ENCODE results near the gene NFATC1.

NFATC1 gene

GRCh38 chr18:79395761-79396404 is at the start of gene NFATC1:
Gene NFATC1, plus strand, starts transcription at chr18:79395930. Its CDS starts 295 bp downstream, at chr18:79396225.
- H3K9ac ChIP-seq (ENCODE audit: low read depth, low read length): no peak within 1 kb of the TSS
- H3K36me3 ChIP-seq (ENCODE audit: control insufficient read depth, insufficient read depth, low read length): no peaks in the 10 kb centered on the region
- H3K9me3 ChIP-seq (ENCODE audit: control insufficient read depth, insufficient read depth, low read length): no peaks in the 10 kb centered on the region
- no peaks in the 10 kb centered on the region for H3K4me1 ChIP-seq (ENCODE audit: control insufficient read depth, insufficient read depth, low read length)
- H3K4me3 ChIP-seq (ENCODE audit: low read depth, low read length): peak within 1 kb of the TSS; percentile 41
- peaks cover 61% of the 10 kb centered on the region for H3K27me3 ChIP-seq (ENCODE audit: control insufficient read depth, insufficient read depth, low read length)

DNA sequence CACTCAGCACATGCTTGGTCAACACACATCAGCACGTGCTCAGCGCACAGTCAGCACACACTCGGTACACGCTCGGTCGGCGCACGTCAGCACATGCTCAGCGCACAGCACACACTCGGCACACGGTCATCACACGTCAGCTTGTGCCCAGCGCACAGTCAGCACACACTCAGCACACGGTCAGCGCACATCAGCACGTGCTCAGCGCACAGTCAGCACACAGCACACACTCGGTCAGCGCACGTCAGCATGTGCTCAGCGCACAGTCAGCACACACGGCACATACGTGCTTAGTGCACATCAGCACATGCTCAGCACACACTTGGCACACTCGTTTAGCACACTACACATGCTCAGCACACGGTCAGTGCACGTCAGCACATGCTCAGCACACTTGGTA is 49.7 kb upstream of the NFATC1 start:
- H3K4me1 ChIP-seq (ENCODE audit: control insufficient read depth, insufficient read depth, low read length): no peaks in the 10 kb centered on the region

GRCh38 chr18:79348066-79348465 is 47.7 kb upstream of the NFATC1 start:
- peaks cover 23% of the 10 kb centered on the region for H3K36me3 ChIP-seq (ENCODE audit: control insufficient read depth, insufficient read depth, low read length)
- no peaks in the 10 kb centered on the region for H3K4me1 ChIP-seq (ENCODE audit: control insufficient read depth, insufficient read depth, low read length)
- H3K9ac ChIP-seq (ENCODE audit: low read depth, low read length): no peak overlapping the region
- H3K4me3 ChIP-seq (ENCODE audit: low read depth, low read length): no peak overlapping the region
- no peaks in the 10 kb centered on the region for H3K27me3 ChIP-seq (ENCODE audit: control insufficient read depth, insufficient read depth, low read length)
- no peaks in the 10 kb centered on the region for H3K9me3 ChIP-seq (ENCODE audit: control insufficient read depth, insufficient read depth, low read length)

More for the DNA sequence above, 49.7 kb upstream of the NFATC1 start:
- Histone ChIP-seq H3K27me3 (ENCODE audit: control insufficient read depth, insufficient read depth, low read length) (no peaks in the 10 kb centered on the region), H3K9me3 (ENCODE audit: control insufficient read depth, insufficient read depth, low read length) (no peaks in the 10 kb centered on the region), H3K9ac (ENCODE audit: low read depth, low read length) (no peak overlapping the region), H3K36me3 (ENCODE audit: control insufficient read depth, insufficient read depth, low read length) (peaks cover 23% of the 10 kb centered on the region), H3K4me3 (ENCODE audit: low read depth, low read length) (no peak overlapping the region)

GRCh38 chr18:79352432-79352831 is 43.3 kb upstream of the NFATC1 start:
- no peaks in the 10 kb centered on the region for H3K9me3 ChIP-seq (ENCODE audit: control insufficient read depth, insufficient read depth, low read length)
- no peak overlapping the region for H3K9ac ChIP-seq (ENCODE audit: low read depth, low read length)
- peaks cover 2% of the 10 kb centered on the region for H3K36me3 ChIP-seq (ENCODE audit: control insufficient read depth, insufficient read depth, low read length)
- H3K27me3 ChIP-seq (ENCODE audit: control insufficient read depth, insufficient read depth, low read length): no peaks in the 10 kb centered on the region
- no peak overlapping the region for H3K4me3 ChIP-seq (ENCODE audit: low read depth, low read length)
- no peaks in the 10 kb centered on the region for H3K4me1 ChIP-seq (ENCODE audit: control insufficient read depth, insufficient read depth, low read length)

GRCh38 chr18:79353267-79353666 is 42.5 kb upstream of the NFATC1 start:
- no peaks in the 10 kb centered on the region for H3K4me1 ChIP-seq (ENCODE audit: control insufficient read depth, insufficient read depth, low read length)
- no peaks in the 10 kb centered on the region for H3K27me3 ChIP-seq (ENCODE audit: control insufficient read depth, insufficient read depth, low read length)
- no peak overlapping the region for H3K9ac ChIP-seq (ENCODE audit: low read depth, low read length)
- no peak overlapping the region for H3K4me3 ChIP-seq (ENCODE audit: low read depth, low read length)
- H3K36me3 ChIP-seq (ENCODE audit: control insufficient read depth, insufficient read depth, low read length): no peaks in the 10 kb centered on the region
- no peaks in the 10 kb centered on the region for H3K9me3 ChIP-seq (ENCODE audit: control insufficient read depth, insufficient read depth, low read length)

- Histone ChIP-seq H3K27me3 (ENCODE audit: control insufficient read depth, insufficient read depth, low read length) (no peaks in the 10 kb centered on the region), H3K9me3 (ENCODE audit: control insufficient read depth, insufficient read depth, low read length) (no peaks in the 10 kb centered on the region), H3K9ac (ENCODE audit: low read depth, low read length) (no peak overlapping the region), H3K4me1 (ENCODE audit: control insufficient read depth, insufficient read depth, low read length) (no peaks in the 10 kb centered on the region), H3K4me3 (ENCODE audit: low read depth, low read length) (no peak overlapping the region), H3K36me3 (ENCODE audit: control insufficient read depth, insufficient read depth, low read length) (no peaks in the 10 kb centered on the region)
Measured at GRCh38 chr18:79354350-79354749, 41.4 kb upstream of the NFATC1 start.

GRCh38 chr18:79355433-79356335 is 40.0 kb upstream of the NFATC1 start:
- Histone ChIP-seq H3K27me3 (ENCODE audit: control insufficient read depth, insufficient read depth, low read length) (no peaks in the 10 kb centered on the region), H3K4me1 (ENCODE audit: control insufficient read depth, insufficient read depth, low read length) (no peaks in the 10 kb centered on the region), H3K9me3 (ENCODE audit: control insufficient read depth, insufficient read depth, low read length) (no peaks in the 10 kb centered on the region), H3K9ac (ENCODE audit: low read depth, low read length) (no peak overlapping the region), H3K36me3 (ENCODE audit: control insufficient read depth, insufficient read depth, low read length) (peaks cover 1% of the 10 kb centered on the region), H3K4me3 (ENCODE audit: low read depth, low read length) (no peak overlapping the region)

DNA sequence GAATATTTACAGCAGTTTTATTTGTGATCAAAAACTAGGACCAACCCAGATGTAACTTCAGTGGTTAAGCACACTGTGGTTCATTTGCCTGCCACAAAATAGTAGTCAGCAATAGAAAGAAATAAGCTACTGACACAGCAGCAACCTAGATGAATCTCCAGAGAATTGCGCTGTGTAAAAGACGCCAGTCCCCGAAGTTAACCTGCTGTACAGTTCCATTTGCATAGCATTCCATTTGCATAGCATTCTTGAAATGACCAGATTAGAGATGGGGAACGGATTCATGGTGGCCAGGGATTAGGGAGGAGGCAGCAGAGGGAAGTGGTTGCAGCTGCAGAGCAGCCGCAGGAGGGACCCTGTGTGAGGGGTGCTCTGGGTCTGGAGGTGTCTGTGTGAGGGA is 39.3 kb upstream of the NFATC1 start:
- H3K9ac ChIP-seq (ENCODE audit: low read depth, low read length): no peak overlapping the region
- H3K36me3 ChIP-seq (ENCODE audit: control insufficient read depth, insufficient read depth, low read length): peaks cover 6% of the 10 kb centered on the region
- no peak overlapping the region for H3K4me3 ChIP-seq (ENCODE audit: low read depth, low read length)
- H3K9me3 ChIP-seq (ENCODE audit: control insufficient read depth, insufficient read depth, low read length): no peaks in the 10 kb centered on the region
- H3K4me1 ChIP-seq (ENCODE audit: control insufficient read depth, insufficient read depth, low read length): no peaks in the 10 kb centered on the region
- no peaks in the 10 kb centered on the region for H3K27me3 ChIP-seq (ENCODE audit: control insufficient read depth, insufficient read depth, low read length)

DNA sequence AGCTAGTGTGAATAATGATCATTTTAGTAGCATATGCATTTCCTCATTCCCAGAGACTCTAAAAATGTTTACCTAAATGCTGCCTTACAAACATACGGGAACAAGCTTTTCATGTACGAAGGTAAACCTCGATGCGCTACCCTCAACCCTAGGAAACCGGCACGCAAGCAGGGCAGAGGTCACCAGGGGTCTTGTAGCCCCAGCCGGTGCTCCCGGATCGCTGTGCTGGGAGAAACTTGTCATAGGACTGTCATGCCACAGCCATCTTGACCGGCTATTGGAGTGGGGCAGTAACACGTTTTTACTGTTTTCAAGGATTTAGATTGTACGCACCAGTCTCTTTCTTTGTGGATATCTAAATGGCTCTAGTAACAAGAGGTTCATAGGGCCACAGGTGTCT is 34.8 kb upstream of the NFATC1 start:
- Histone ChIP-seq H3K9ac (ENCODE audit: low read depth, low read length) (no peak overlapping the region), H3K36me3 (ENCODE audit: control insufficient read depth, insufficient read depth, low read length) (peaks cover 6% of the 10 kb centered on the region), H3K4me1 (ENCODE audit: control insufficient read depth, insufficient read depth, low read length) (no peaks in the 10 kb centered on the region), H3K27me3 (ENCODE audit: control insufficient read depth, insufficient read depth, low read length) (no peaks in the 10 kb centered on the region), H3K9me3 (ENCODE audit: control insufficient read depth, insufficient read depth, low read length) (no peaks in the 10 kb centered on the region), H3K4me3 (ENCODE audit: low read depth, low read length) (no peak overlapping the region)

- peaks cover 6% of the 10 kb centered on the region for H3K36me3 ChIP-seq (ENCODE audit: control insufficient read depth, insufficient read depth, low read length)
- no peak overlapping the region for H3K4me3 ChIP-seq (ENCODE audit: low read depth, low read length)
- H3K4me1 ChIP-seq (ENCODE audit: control insufficient read depth, insufficient read depth, low read length): no peaks in the 10 kb centered on the region
- H3K9me3 ChIP-seq (ENCODE audit: control insufficient read depth, insufficient read depth, low read length): no peaks in the 10 kb centered on the region
- H3K27me3 ChIP-seq (ENCODE audit: control insufficient read depth, insufficient read depth, low read length): no peaks in the 10 kb centered on the region
- no peak overlapping the region for H3K9ac ChIP-seq (ENCODE audit: low read depth, low read length)
Measured at GRCh38 chr18:79361766-79362522, 33.8 kb upstream of the NFATC1 start.

DNA sequence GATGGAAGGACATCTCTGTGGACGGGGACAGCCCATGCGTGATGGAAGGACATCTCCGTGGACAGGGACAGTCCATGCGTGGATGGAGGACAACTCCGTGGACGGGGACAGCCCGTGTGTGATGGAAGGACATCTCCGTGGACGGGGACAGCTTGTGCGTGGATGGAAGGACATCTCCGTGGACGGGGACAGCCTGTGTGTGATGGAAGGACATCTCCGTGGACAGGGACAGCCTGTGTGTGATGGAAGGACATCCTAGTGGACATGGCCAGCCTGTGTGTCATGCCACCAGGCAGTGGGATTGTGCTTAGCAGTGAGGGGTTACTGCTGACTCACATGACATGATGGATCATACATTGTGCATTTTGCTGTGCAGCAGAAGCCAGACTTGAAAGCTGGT is 30.0 kb upstream of the NFATC1 start:
- Histone ChIP-seq H3K4me3 (ENCODE audit: low read depth, low read length) (no peak overlapping the region), H3K27me3 (ENCODE audit: control insufficient read depth, insufficient read depth, low read length) (no peaks in the 10 kb centered on the region), H3K36me3 (ENCODE audit: control insufficient read depth, insufficient read depth, low read length) (peaks cover 5% of the 10 kb centered on the region), H3K4me1 (ENCODE audit: control insufficient read depth, insufficient read depth, low read length) (no peaks in the 10 kb centered on the region), H3K9ac (ENCODE audit: low read depth, low read length) (no peak overlapping the region), H3K9me3 (ENCODE audit: control insufficient read depth, insufficient read depth, low read length) (no peaks in the 10 kb centered on the region)

All from iPS-15b (cell line).